Mucosa of descending colon (tissue), 3 donors: ENCODE data around the gene ADISSP. TPM values are rescaled to one million over a fixed set of nuclear protein-coding genes. Genes with fewer than 3 reads are reported as not detected.

Experiments used
- ATAC-seq: fragments of 200-7000 bp; cut with Tn5 transposase; one replicate; pipeline ENCODE4 v1.9.1; 2020; ENCODE audit warnings: mild to moderate bottlenecking, moderate library complexity
- DNase-seq, 3 donors: peaks; one replicate each; pipeline ENCODE4 v3.0.0-alpha.2; 2020
- H3K36me3 ChIP-seq: fragments of 200-600 bp; one replicate; pipeline ENCODE4 v1.8.0; 2021; ENCODE audit warnings: low read depth, mild to moderate bottlenecking
- H3K4me1 ChIP-seq: fragments of 200-600 bp; one replicate; pipeline ENCODE4 v1.8.0; 2021; ENCODE audit warnings: low read depth, mild to moderate bottlenecking
- H3K4me3 ChIP-seq: fragments of 200-600 bp; one replicate; pipeline ENCODE4 v1.8.0; 2021; ENCODE audit warnings: mild to moderate bottlenecking
- H3K9me3 ChIP-seq: fragments of 200-600 bp; one replicate; pipeline ENCODE4 v1.8.0; 2021; ENCODE audit warnings: mild to moderate bottlenecking
- intact Hi-C, 2 donors: fragments of 100-400 bp; cut with DNase I in 1 of 2; cut with micrococcal nuclease in 1 of 2; formaldehyde crosslinking; loops; one replicate each; pipeline versions ENCODE4 v1.11.0 to v1.11.1; 2022; cut with DNase I, micrococcal nuclease
- total RNA-seq, 3 donors: library from RNA; stranded (reverse); fragmentation: NEBNext Ultra II Directional in 2 of 3; extraction: Animal tissue kit (Norgen Biotek cat#: 25700) in 2 of 3; gene quantifications; one replicate each; pipeline versions ENCODE4 v1.2.1 to v1.2.4, GENCODE V29; 2021 to 2023
- TF ChIP-seq, protein P1 (sequence below): fragments of 200-600 bp; IDR thresholded peaks from one replicate; pipeline ENCODE4 v1.8.0; 2022; ENCODE audit warnings: antibody characterized with exemption, mild to moderate bottlenecking
- donor health status: DM: no; HTN: no; CAD: no; lungs with moderate emphysema.
- donor health status: DM: no; HTN: no; CAD: no.
- donor health status: DM: no; HTN: yes; CAD: no.

The ADISSP gene
- total RNA-seq, 3 donors from 2014 or later: 14.5 to 69.6 (median 26.5) TPM

- H3K36me3 ChIP-seq: no peaks in the 10 kb centered on the region
- TF ChIP-seq, protein P1, sequence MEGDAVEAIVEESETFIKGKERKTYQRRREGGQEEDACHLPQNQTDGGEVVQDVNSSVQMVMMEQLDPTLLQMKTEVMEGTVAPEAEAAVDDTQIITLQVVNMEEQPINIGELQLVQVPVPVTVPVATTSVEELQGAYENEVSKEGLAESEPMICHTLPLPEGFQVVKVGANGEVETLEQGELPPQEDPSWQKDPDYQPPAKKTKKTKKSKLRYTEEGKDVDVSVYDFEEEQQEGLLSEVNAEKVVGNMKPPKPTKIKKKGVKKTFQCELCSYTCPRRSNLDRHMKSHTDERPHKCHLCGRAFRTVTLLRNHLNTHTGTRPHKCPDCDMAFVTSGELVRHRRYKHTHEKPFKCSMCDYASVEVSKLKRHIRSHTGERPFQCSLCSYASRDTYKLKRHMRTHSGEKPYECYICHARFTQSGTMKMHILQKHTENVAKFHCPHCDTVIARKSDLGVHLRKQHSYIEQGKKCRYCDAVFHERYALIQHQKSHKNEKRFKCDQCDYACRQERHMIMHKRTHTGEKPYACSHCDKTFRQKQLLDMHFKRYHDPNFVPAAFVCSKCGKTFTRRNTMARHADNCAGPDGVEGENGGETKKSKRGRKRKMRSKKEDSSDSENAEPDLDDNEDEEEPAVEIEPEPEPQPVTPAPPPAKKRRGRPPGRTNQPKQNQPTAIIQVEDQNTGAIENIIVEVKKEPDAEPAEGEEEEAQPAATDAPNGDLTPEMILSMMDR: no peak
- ATAC-seq (no peak), DNase-seq (peak in 1 of 3 donors; percentile 13)
- no peak overlapping the region for H3K4me3 ChIP-seq
- no peaks in the 10 kb centered on the region for H3K4me1 ChIP-seq
- H3K9me3 ChIP-seq: no peaks in the 10 kb centered on the region
- intact Hi-C loops: no loop called here
Observed at GRCh38 chr20:3739926-3740451, 27.6 kb downstream of the ADISSP start.

DNA sequence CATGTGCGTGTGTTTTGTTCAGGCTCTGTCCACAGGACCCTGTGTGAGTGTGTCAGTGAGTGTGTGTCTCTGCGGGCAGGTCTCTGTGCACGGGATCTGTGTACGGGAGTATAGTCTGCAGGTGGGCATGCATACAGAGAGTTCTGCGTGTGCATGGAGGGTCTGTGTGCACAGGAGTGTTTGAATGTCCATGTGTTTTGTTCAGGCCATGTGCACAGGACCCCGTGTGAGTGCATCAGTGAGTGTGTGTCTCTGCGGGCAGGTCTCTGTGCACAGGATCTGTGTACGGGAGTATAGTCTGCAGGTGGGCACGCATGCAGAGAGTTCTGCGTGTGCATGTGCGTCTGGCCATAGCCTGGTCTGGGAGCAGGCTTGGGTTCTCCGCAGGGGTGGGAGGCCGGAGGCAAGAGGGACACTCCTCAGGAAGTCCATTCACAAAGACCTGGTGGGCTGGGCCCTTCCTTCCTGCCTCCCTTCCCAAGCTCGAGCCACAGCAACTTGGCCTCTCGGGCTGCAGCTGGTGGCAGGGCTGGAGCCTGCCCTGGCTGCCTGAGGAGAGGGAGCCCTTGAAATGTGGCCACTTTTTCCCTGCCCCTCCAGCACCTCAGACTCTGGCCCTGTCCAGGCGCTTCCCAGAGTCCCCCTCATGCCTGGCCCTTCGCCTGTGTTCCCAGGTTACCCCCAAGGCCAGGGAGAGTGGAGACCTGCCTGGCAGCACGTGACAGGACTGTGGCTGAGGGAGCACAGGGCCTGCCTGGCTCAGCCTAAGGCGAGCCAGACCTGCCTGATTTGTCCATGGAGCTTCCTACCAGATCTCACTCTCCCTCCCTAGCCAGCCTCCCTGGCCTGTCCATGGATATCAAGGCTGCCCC lies 28.3 kb downstream of the ADISSP start:
- DNase-seq (peak in 1 of 3 donors; percentile 16), ATAC-seq (no peak)
- Histone ChIP-seq H3K36me3 (no peaks in the 10 kb centered on the region), H3K4me3 (no peak overlapping the region), H3K4me1 (peaks cover 3% of the 10 kb centered on the region), H3K9me3 (no peaks in the 10 kb centered on the region)
- intact Hi-C loops: no loop called here
- TF ChIP-seq, protein P1: no peak

DNA sequence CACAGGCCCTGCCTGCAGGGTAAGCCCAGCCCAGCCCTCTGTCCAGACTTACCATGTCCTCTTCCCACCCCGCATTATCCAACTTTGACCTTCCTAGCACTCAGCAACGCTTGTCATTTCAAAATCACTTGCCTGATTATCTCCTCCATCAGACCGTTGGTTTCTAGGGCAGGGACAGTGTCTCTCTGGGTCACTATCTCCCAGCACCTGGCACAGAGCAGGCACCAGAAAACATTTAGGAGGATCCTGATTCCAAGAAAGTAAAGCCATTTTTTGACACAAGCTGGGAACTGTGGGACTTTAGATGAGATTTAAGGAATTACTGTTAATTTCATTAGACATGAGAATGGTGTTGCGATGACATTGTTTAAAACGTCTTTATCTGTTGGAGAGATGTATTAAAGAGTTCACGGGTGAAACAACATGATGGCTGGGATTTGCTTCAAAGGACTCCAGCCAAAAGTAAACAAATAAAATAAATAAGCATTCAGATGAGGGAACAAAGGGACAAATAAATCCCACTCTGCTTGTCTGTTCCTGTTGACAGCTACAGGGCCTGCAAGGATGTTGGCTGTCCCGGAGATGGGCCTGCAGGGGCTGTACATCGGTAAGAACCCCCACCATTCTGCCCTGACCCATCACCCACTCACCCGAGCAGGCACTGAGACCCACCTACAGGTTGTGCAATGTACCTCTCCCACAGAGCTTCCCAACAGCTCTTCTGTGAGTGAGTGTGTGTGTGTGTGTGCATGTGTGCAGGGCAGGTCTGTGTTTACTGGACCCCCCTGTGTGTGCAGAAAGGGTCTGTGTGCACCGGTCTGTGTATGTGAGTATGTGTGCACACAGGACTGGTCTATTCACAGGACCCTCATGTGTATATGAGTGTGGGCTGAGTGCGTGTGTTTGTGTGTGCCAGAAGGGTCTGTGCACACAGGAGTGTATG lies 29.2 kb downstream of the ADISSP start:
- ATAC-seq (no peak), DNase-seq (peak in 1 of 3 donors; percentile 6)
- no peaks in the 10 kb centered on the region for H3K9me3 ChIP-seq
- no peaks in the 10 kb centered on the region for H3K36me3 ChIP-seq
- H3K4me3 ChIP-seq: no peak overlapping the region
- intact Hi-C loops: no loop called here
- TF ChIP-seq, protein P1: no peak
- H3K4me1 ChIP-seq: peaks cover 7% of the 10 kb centered on the region

DNA sequence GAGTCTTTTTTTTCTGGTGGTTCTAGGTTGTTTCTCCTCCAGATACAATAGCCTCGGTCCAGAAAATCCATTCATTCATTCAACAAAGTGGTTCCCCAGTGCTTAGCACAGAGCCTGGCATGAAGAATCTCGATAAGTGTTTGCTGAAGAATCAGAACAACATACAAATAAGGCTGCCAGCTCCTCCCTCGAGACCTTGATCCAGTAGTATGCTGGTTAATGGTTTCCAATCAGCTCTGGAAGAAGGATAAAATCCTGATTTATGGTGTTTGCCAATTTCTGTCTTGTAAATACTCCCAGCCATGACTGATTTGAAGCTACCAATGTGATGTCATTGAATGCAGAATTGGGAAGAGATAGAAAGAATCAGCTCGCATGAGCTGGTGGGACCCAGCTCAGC lies 31.8 kb downstream of the ADISSP start:
- intact Hi-C loops: no loop called here
- H3K4me3 ChIP-seq: no peak overlapping the region

More for the DNA sequence above, 31.8 kb downstream of the ADISSP start:
- H3K9me3 ChIP-seq: no peaks in the 10 kb centered on the region
- DNase-seq: no peak
- TF ChIP-seq, protein P1: no peak
- ATAC-seq: peak; percentile 34
- no peaks in the 10 kb centered on the region for H3K36me3 ChIP-seq
- H3K4me1 ChIP-seq: peaks cover 7% of the 10 kb centered on the region
